Natural killer cell (primary cell): Measurements from ENCODE around the gene JOSD2. TPM values are rescaled to one million over a fixed set of nuclear protein-coding genes. Genes with fewer than 3 reads are reported as not detected.

ENCODE experiments used
- ATAC-seq, 3 donors: fragments of 150-1000 bp in 2 of 3; fragments of 200-7000 bp in 1 of 3; cut with Tn5 transposase; 1 replicate in 1 of 3; 2 replicates in 2 of 3; pipeline ENCODE4 v1.10.0; 2021; ENCODE audit warnings: mild to moderate bottlenecking in 2 of 3, moderate library complexity in 2 of 3
- DNase-seq, 2 donors: peaks; one replicate each; pipeline versions ENCODE4 v3.0.0 to v3.0.0-alpha.2; 2013 to 2021; ENCODE audit warnings: mixed read lengths in 1 of 2
- H3K27ac ChIP-seq: one replicate; pipeline ENCODE4 v1.5.1; 2013; ENCODE audit warnings: mild to moderate bottlenecking, low read length
- H3K27me3 ChIP-seq: one replicate; pipeline ENCODE4 v1.6.1; 2013; ENCODE audit warnings: low read length; ENCODE audit not compliant: control insufficient read depth, insufficient read depth
- H3K36me3 ChIP-seq: one replicate; pipeline ENCODE4 v1.6.1; 2013; ENCODE audit warnings: low read length; ENCODE audit not compliant: control insufficient read depth, insufficient read depth
- H3K4me1 ChIP-seq: one replicate; pipeline ENCODE4 v1.6.1; 2013; ENCODE audit warnings: low read length; ENCODE audit not compliant: control insufficient read depth, insufficient read depth
- H3K4me3 ChIP-seq: one replicate; pipeline ENCODE4 v1.5.1; 2013; ENCODE audit warnings: low read length
- H3K9me3 ChIP-seq: one replicate; pipeline ENCODE4 v1.6.1; 2013; ENCODE audit warnings: low read length; ENCODE audit not compliant: control insufficient read depth, insufficient read depth
- H3K27ac Mint-ChIP-seq, 2 donors: one replicate each; pipeline ENCODE4 v1.8.0; 2022; ENCODE audit warnings: mild to moderate bottlenecking in 2 of 2, mixed read lengths in 2 of 2, moderate library complexity in 1 of 2
- H3K27me3 Mint-ChIP-seq, 2 donors: one replicate each; pipeline ENCODE4 v1.8.0; 2022; ENCODE audit warnings: low read depth in 2 of 2, mixed read lengths in 2 of 2
- H3K36me3 Mint-ChIP-seq: one replicate; pipeline ENCODE4 v1.8.0; 2022; ENCODE audit warnings: mixed read lengths
- H3K4me1 Mint-ChIP-seq, 2 donors: one replicate each; pipeline ENCODE4 v1.8.0; 2022; ENCODE audit warnings: mixed read lengths in 2 of 2
- H3K4me3 Mint-ChIP-seq: one replicate; pipeline ENCODE4 v1.8.0; 2022; ENCODE audit warnings: mild to moderate bottlenecking, moderate library complexity, mixed read lengths
- H3K9me3 Mint-ChIP-seq, 2 donors: one replicate each; pipeline ENCODE4 v1.8.0; 2022; ENCODE audit warnings: mixed read lengths in 2 of 2
- CTCF ChIP-seq: fragments of 200-600 bp; IDR thresholded peaks from one replicate; pipeline ENCODE4 v1.8.0; 2022; ENCODE audit warnings: antibody characterized with exemption
- WGBS: methylation state at CpG from one replicate; pipeline ENCODE4 v1.1.7; 2013; ENCODE audit warnings: missing lambda C conversion rate; ENCODE audit not compliant: insufficient coverage; 5-methylcytosine and 5-hydroxymethylcytosine counted together
- intact Hi-C: fragments of 100-400 bp; cut with micrococcal nuclease; formaldehyde crosslinking; loops from one replicate; pipeline ENCODE4 v1.14.2; 2022
- total RNA-seq, 4 donors: library from RNA; stranded (reverse); fragments of 120-200 nt in 1 of 4; gene quantifications; one replicate each; pipeline versions ENCODE4 v1.2.3 to v1.2.4, GENCODE V29; 2013 to 2022

The JOSD2 gene
- total RNA-seq, 3 donors from 2014 or later (not counting 1 experiment from before 2014, with no cell fraction given): 18.8 to 22.0 (median 20.3) TPM

DNA sequence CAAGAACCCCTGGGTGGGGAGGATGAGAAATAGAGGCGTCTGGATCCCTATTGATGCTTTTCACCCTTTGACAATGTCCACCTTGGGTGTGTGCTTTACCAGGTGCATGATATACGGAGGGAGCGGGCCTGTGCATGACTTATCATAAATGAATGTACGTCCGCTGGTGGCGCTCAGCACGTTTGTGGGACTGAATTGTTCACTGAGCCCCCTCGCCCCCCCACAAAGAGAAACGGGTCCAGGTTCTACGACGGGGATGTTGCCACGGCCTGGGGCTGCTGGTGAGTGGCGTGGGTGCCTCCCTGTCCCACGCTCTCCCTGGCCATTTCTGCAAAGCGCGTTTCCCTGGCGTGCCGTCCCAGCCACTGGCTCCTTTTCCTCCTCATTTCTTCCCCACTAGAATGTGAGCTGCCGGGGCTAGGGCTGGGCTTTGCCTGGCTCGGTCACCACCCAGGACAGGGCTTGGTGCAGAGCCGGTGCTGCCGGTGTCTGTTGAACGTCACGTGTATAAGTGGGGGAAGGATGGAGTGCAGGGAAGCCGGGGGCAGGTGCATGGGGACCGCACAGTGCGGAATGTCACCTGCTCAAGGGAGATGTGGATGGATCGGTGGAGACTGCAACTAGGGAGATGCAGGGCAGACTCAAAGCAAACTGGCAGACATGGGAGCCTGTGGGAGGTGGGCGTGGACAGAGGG, 35.7 kb upstream of the JOSD2 start:
- 87% methylated on average over 29 of the region's 29 CpGs for WGBS

GRCh38 chr19:50542943-50543342, 32.0 kb upstream of the JOSD2 start:
- Mint-ChIP-seq H3K4me1 (no peaks in the 10 kb centered on the region), H3K27ac (no peak overlapping the region), H3K4me3 (no peak overlapping the region), H3K36me3 (no peaks in the 10 kb centered on the region), H3K9me3 (no peaks in the 10 kb centered on the region), H3K27me3 (no peaks in the 10 kb centered on the region)
- DNase-seq (no peak), ATAC-seq (no peak)
- Histone ChIP-seq H3K36me3 (no peaks in the 10 kb centered on the region), H3K27ac (no peak overlapping the region), H3K27me3 (no peaks in the 10 kb centered on the region), H3K4me1 (no peaks in the 10 kb centered on the region), H3K9me3 (no peaks in the 10 kb centered on the region), H3K4me3 (no peak overlapping the region)
- intact Hi-C loops: no loop called here
- no peak for TF ChIP-seq CTCF
- WGBS: 89% methylated on average over 21 of the region's 21 CpGs

More for the DNA sequence above, 35.7 kb upstream of the JOSD2 start:
- intact Hi-C loops: no loop called here
- peaks cover 11 to 14% of the 10 kb centered on the region in 2 donors for H3K27me3 Mint-ChIP-seq
- no peaks in the 10 kb centered on the region for H3K9me3 Mint-ChIP-seq
- Histone ChIP-seq H3K4me1 (no peaks in the 10 kb centered on the region), H3K27me3 (no peaks in the 10 kb centered on the region), H3K4me3 (no peak overlapping the region), H3K27ac (no peak overlapping the region), H3K36me3 (no peaks in the 10 kb centered on the region), H3K9me3 (no peaks in the 10 kb centered on the region)
- H3K36me3 Mint-ChIP-seq: no peaks in the 10 kb centered on the region
- ATAC-seq (no peak), DNase-seq (no peak)
- H3K27ac Mint-ChIP-seq: no peak overlapping the region
- no peak overlapping the region for H3K4me3 Mint-ChIP-seq
- TF ChIP-seq CTCF: no peak
- peaks cover 0 to 4% of the 10 kb centered on the region in 2 donors for H3K4me1 Mint-ChIP-seq

GRCh38 chr19:50537769-50538230, 26.8 kb upstream of the JOSD2 start:
- intact Hi-C loops: loop anchor here (1.0 kb wide), 1 partner anchor 246 kb away; no protein-coding TSS in a partner anchor
- H3K4me1 ChIP-seq: no peaks in the 10 kb centered on the region
- TF ChIP-seq CTCF: peak; percentile 76
- WGBS: 17% methylated on average over 15 of the region's 15 CpGs
- DNase-seq: peak; percentile 54 to 75
- H3K4me3 ChIP-seq: no peak overlapping the region
- Mint-ChIP-seq H3K36me3 (peaks cover 8% of the 10 kb centered on the region), H3K27me3 (peaks cover 4 to 12% of the 10 kb centered on the region in 2 donors), H3K9me3 (peaks cover 5 to 6% of the 10 kb centered on the region in 2 donors), H3K27ac (no peak overlapping the region), H3K4me1 (no peaks in the 10 kb centered on the region), H3K4me3 (no peak overlapping the region)
- ATAC-seq: peak; percentile 43 to 67 (median 44)
- no peaks in the 10 kb centered on the region for H3K36me3 ChIP-seq
- H3K27me3 ChIP-seq: no peaks in the 10 kb centered on the region
- no peak overlapping the region for H3K27ac ChIP-seq
- no peaks in the 10 kb centered on the region for H3K9me3 ChIP-seq
